Measurements from ENCODE around the gene USP40. TPM values are rescaled to one million over a fixed set of nuclear protein-coding genes. Genes with fewer than 3 reads are reported as not detected.

USP40 gene
- total and polyA plus RNA-seq, 9 of the 15 experiments (the other 6 are each of a cell fraction or from before 2014, with no cell fraction given): 5.5 to 15.0 (median 9.3) TPM

GRCh38 chr2:233566141-233566956, at the start of gene USP40 (continued):
- TF ChIP-seq HLTF (IDR thresholded peaks at IDR 0.05) (no peak), ZNF79 (CRISPR knock-in tag; IDR thresholded peaks at IDR 0.05; ENCODE audit: low read depth) (no peak), BHLHE40 (IDR thresholded peaks at IDR 0.05; ENCODE audit: low read length) (no peak), BRF1 (IDR thresholded peaks at IDR 0.05; ENCODE audit: borderline replicate concordance, extremely low read depth, insufficient read length) (no peak), ZNF253 (CRISPR knock-in tag; conservative IDR thresholded peaks at IDR 0.05) (no peak), PHF20 (IDR thresholded peaks at IDR 0.05; ENCODE audit: partially characterized antibody) (peak; percentile 87), WHSC1 (IDR thresholded peaks at IDR 0.05; ENCODE audit: low read length) (no peak), ATF7 (IDR thresholded peaks at IDR 0.05) (0 out of 2 replicates have a peak, but pooled peaks have one; percentile 28), HDAC1 (IDR thresholded peaks at IDR 0.05) (peak in 1 of 2 experiments; percentile 70; a peak in 2 of 4 replicates), POU5F1 (IDR thresholded peaks at IDR 0.05; ENCODE audit: borderline replicate concordance, low read depth, low read length, partially characterized antibody) (no peak), ZEB2 (IDR thresholded peaks at IDR 0.05) (no peak), ZNF75A (CRISPR knock-in tag; IDR thresholded peaks at IDR 0.05) (no peak), ZNF512 (tag; IDR thresholded peaks at IDR 0.05) (no peak), KDM5B (IDR thresholded peaks at IDR 0.05; ENCODE audit: insufficient replicate concordance, low read depth, low read length) (peak; percentile 68), SRSF7 (optimal IDR thresholded peaks at IDR 0.05; ENCODE audit: low read depth, low read length) (no peak), ZNF586 (CRISPR knock-in tag; conservative IDR thresholded peaks at IDR 0.05) (no peak), FOXP4 (CRISPR knock-in tag; IDR thresholded peaks at IDR 0.05; ENCODE audit: borderline replicate concordance) (no peak), BCL6 (CRISPR knock-in tag; IDR thresholded peaks at IDR 0.05) (no peak), NBN (IDR thresholded peaks at IDR 0.05; ENCODE audit: low read depth) (peak; percentile 43; the same call in 1 of the 2 replicates), CEBPB (tag; IDR thresholded peaks at IDR 0.05) (no peak), YY1 (IDR thresholded peaks at IDR 0.05; ENCODE audit: borderline replicate concordance in 1 of 3, control insufficient read depth in 1 of 3, extremely low read depth in 1 of 3, insufficient read depth in 3 of 3, insufficient read length in 1 of 3, insufficient replicate concordance in 2 of 3, low read depth in 1 of 3, low read length in 2 of 3) (peak; percentile 81 to 97 (median 95)), C11orf30 (IDR thresholded peaks at IDR 0.05; ENCODE audit: low read depth) (peak; percentile 50; the same call in 1 of the 2 replicates), ZNF263 (CRISPR knock-in tag; IDR thresholded peaks at IDR 0.05; ENCODE audit: borderline replicate concordance) (no peak)
